GM18511 (cell line): ENCODE results near the gene C2.
"Not testable (repeated sequence)": the region's sequence is repeated elsewhere in the genome, so short reads cannot be mapped to it uniquely, and the experiment has no call there.

ENCODE experiments used
- ATAC-seq: cut with Tn5 transposase; IDR thresholded peaks from one replicate; pipeline ENCODE4 v1.9.1; 2021; ENCODE audit warnings: mild to moderate bottlenecking, moderate library complexity; ENCODE audit not compliant: unreplicated experiment

Gene C2

GRCh38 chr6:31920811-31921210 is 6.7 kb upstream of the C2 start:
- no peak for ATAC-seq

GRCh38 chr6:31922942-31923341 is 4.6 kb upstream of the C2 start:
- no peak for ATAC-seq

GRCh38 chr6:31927863-31928671 is 550 bp downstream of the C2 start:
- no peak for ATAC-seq

- ATAC-seq, result no peak
Observed at GRCh38 chr6:31928672-31928939, 1.1 kb downstream of the C2 start.

GRCh38 chr6:31930962-31931361 is 3.4 kb downstream of the C2 start:
- no peak for ATAC-seq

- not testable (repeated sequence) for ATAC-seq
Observed at GRCh38 chr6:31932137-31932536, 4.6 kb downstream of the C2 start.

GRCh38 chr6:31933537-31933936 is 6.0 kb downstream of the C2 start:
- no peak for ATAC-seq

- ATAC-seq, result no peak
Observed at GRCh38 chr6:31935021-31935420, 7.5 kb downstream of the C2 start.

- ATAC-seq, result no peak
Observed at GRCh38 chr6:31935823-31936222, 8.3 kb downstream of the C2 start.

GRCh38 chr6:31940256-31940664 is 12.7 kb downstream of the C2 start:
- no peak for ATAC-seq

- no peak for ATAC-seq
Observed at GRCh38 chr6:31943742-31944141, 16.2 kb downstream of the C2 start.

GRCh38 chr6:31945154-31945506 is 17.6 kb downstream of the C2 start:
- no peak for ATAC-seq

GRCh38 chr6:31945507-31946369 is 18.2 kb downstream of the C2 start, which contains the start of gene CFB:
Gene CFB (plus strand): TSS chr6:31946095. CDS start chr6:31946222, 127 bp downstream.
- no peak for ATAC-seq

GRCh38 chr6:31946370-31946885 is 18.9 kb downstream of the C2 start:
- ATAC-seq, result no peak

- ATAC-seq, result no peak
Observed at GRCh38 chr6:31947070-31947675, 19.7 kb downstream of the C2 start.

GRCh38 chr6:31947864-31948263 is 20.3 kb downstream of the C2 start:
- ATAC-seq, result no peak

GRCh38 chr6:31948306-31948705 is 20.8 kb downstream of the C2 start:
- ATAC-seq, result no peak

GRCh38 chr6:31948753-31949413 is 21.4 kb downstream of the C2 start:
- no peak for ATAC-seq

- no peak for ATAC-seq
Observed at GRCh38 chr6:31949926-31950548, 22.5 kb downstream of the C2 start.

GRCh38 chr6:31952140-31952805 is 24.8 kb downstream of the C2 start:
- ATAC-seq, result no peak
